GM23338 (cell line): ENCODE results near the gene LPIN1. TPM values are rescaled to one million over a fixed set of nuclear protein-coding genes. Genes with fewer than 3 reads are reported as not detected.

ENCODE experiments used
- ATAC-seq: fragments of 200-7000 bp; cut with Tn5 transposase; 3 replicates; pipeline ENCODE4 v1.9.1; 2020
- DNase-seq: peaks from one replicate; pipeline ENCODE4 v3.0.0-alpha.2; 2015; ENCODE audit warnings: low spot score
- H2AFZ ChIP-seq: fragments of 200-600 bp; sonication (generic); 2 replicates; pipeline ENCODE4 v1.8.0; 2016; ENCODE audit warnings: antibody characterized with exemption, mild to moderate bottlenecking, moderate library complexity
- H3F3A ChIP-seq: fragments of 200-600 bp; sonication (generic); replicated peaks from 2 replicates; pipeline ENCODE4 v1.8.0; 2017; ENCODE audit warnings: antibody characterized with exemption, mixed run types, low read depth
- H3K27ac ChIP-seq: fragments of 200-600 bp; sonication (generic); 2 replicates; pipeline ENCODE4 v1.6.1; 2016; ENCODE audit warnings: low read depth
- H3K27me3 ChIP-seq: fragments of 200-600 bp; sonication (generic); 2 replicates; pipeline ENCODE4 v1.8.0; 2016; ENCODE audit warnings: mild to moderate bottlenecking, mixed run types, moderate library complexity; ENCODE audit not compliant: insufficient read depth
- H3K36me3 ChIP-seq: fragments of 200-600 bp; sonication (generic); 2 replicates; pipeline ENCODE4 v1.8.0; 2016; ENCODE audit warnings: mild to moderate bottlenecking; ENCODE audit not compliant: insufficient read depth
- H3K4me1 ChIP-seq: fragments of 200-600 bp; sonication (generic); 2 replicates; pipeline ENCODE4 v1.8.0; 2016; ENCODE audit warnings: mild to moderate bottlenecking, moderate library complexity; ENCODE audit not compliant: insufficient read depth
- H3K4me2 ChIP-seq: fragments of 200-600 bp; sonication (generic); 2 replicates; pipeline ENCODE4 v1.7.1; 2017; ENCODE audit warnings: mixed run types
- H3K4me3 ChIP-seq: fragments of 200-600 bp; sonication (generic); 2 replicates; pipeline ENCODE4 v1.6.1; 2016; ENCODE audit warnings: mixed run types
- H3K79me2 ChIP-seq: fragments of 200-600 bp; sonication (generic); replicated peaks from 2 replicates; pipeline ENCODE4 v1.8.0; 2017; ENCODE audit warnings: mild to moderate bottlenecking; ENCODE audit not compliant: insufficient read depth
- H3K9me2 ChIP-seq: fragments of 200-600 bp; sonication (generic); 2 replicates; pipeline ENCODE4 v1.8.0; 2017; ENCODE audit not compliant: insufficient read depth
- H4K20me1 ChIP-seq: fragments of 200-600 bp; sonication (generic); replicated peaks from 2 replicates; pipeline ENCODE4 v1.8.0; 2017; ENCODE audit warnings: mild to moderate bottlenecking; ENCODE audit not compliant: insufficient read depth
- H3K27ac Mint-ChIP-seq: 2 replicates; pipeline ENCODE4 v1.8.0; 2020; ENCODE audit warnings: inconsistent platforms, mild to moderate bottlenecking, moderate library complexity, mixed read lengths
- H3K27me3 Mint-ChIP-seq: 3 replicates; pipeline ENCODE4 v1.8.0; 2022; ENCODE audit warnings: low read depth, mild to moderate bottlenecking, moderate library complexity, mixed read lengths, inconsistent platforms; ENCODE audit not compliant: insufficient read depth, poor library complexity
- H3K36me3 Mint-ChIP-seq: 3 replicates; pipeline ENCODE4 v1.8.0; 2021; ENCODE audit warnings: low read depth, mild to moderate bottlenecking, inconsistent platforms, moderate library complexity, mixed read lengths
- H3K4me1 Mint-ChIP-seq: 3 replicates; pipeline ENCODE4 v1.8.0; 2020; ENCODE audit warnings: mild to moderate bottlenecking, inconsistent platforms, mixed read lengths
- H3K4me3 Mint-ChIP-seq: 3 replicates; pipeline ENCODE4 v1.8.0; 2021; ENCODE audit warnings: moderate library complexity, mild to moderate bottlenecking, inconsistent platforms, mixed read lengths
- H3K9me3 Mint-ChIP-seq: 3 replicates; pipeline ENCODE4 v1.8.0; 2020; ENCODE audit warnings: moderate library complexity, mild to moderate bottlenecking, inconsistent platforms, mixed read lengths
- CREB1 ChIP-seq: fragments of 250-450 bp; sonication (Bioruptor Pico); IDR thresholded peaks from 2 replicates; pipeline ENCODE4 v1.5.0; 2020; ENCODE audit warnings: low read depth, mild to moderate bottlenecking, moderate library complexity
- EZH2 ChIP-seq: fragments of 200-600 bp; sonication (generic); IDR thresholded peaks from one replicate; pipeline ENCODE4 v1.8.0; 2017; ENCODE audit warnings: antibody characterized with exemption, mild to moderate bottlenecking, low read depth; ENCODE audit not compliant: unreplicated experiment
- EZH2phosphoT487 ChIP-seq: fragments of 200-600 bp; sonication (generic); IDR thresholded peaks from one replicate; pipeline ENCODE4 v1.8.1; 2018; ENCODE audit warnings: antibody characterized with exemption; ENCODE audit not compliant: unreplicated experiment
- JUNB ChIP-seq: IDR thresholded peaks from one replicate; pipeline ENCODE4 v1.6.1; 2016; ENCODE audit warnings: antibody characterized with exemption; ENCODE audit not compliant: unreplicated experiment
- NANOG ChIP-seq: IDR thresholded peaks from 2 replicates; pipeline ENCODE4 v1.6.1; 2016; ENCODE audit warnings: antibody characterized with exemption, borderline replicate concordance
- POLR2AphosphoS5 ChIP-seq: IDR thresholded peaks from 2 replicates; pipeline ENCODE4 v1.6.1; 2016; ENCODE audit warnings: antibody characterized with exemption, low read depth
- STAT1 ChIP-seq: IDR thresholded peaks from one replicate; pipeline ENCODE4 v1.6.1; 2016; ENCODE audit warnings: antibody characterized with exemption; ENCODE audit not compliant: unreplicated experiment
- ZNF114 ChIP-seq: fragments of 250-450 bp; sonication (Bioruptor Pico); IDR thresholded peaks from 2 replicates; pipeline ENCODE4 v1.5.0; 2020; ENCODE audit warnings: mild to moderate bottlenecking, moderate library complexity
- ZNF331 ChIP-seq: fragments of 250-450 bp; sonication (Bioruptor Pico); IDR thresholded peaks from 2 replicates; pipeline ENCODE4 v1.5.0; 2020; ENCODE audit warnings: low read depth, mild to moderate bottlenecking, moderate library complexity
- polyA plus RNA-seq: library from polyadenylated mRNA; unstranded; fragments of >200 nt; fragmentation: Nextera tagmentation; extraction: Ambion mirVana; gene quantifications from 2 replicates; pipeline ENCODE4 v1.2.1, GENCODE V29; 2016
- total RNA-seq: library from RNA; depleted of rRNA; stranded (reverse); fragments of >200 nt; shearing (Covaris generic); gene quantifications from 2 replicates; pipeline ENCODE4 v1.2.3, GENCODE V29; 2014
- TF ChIP-seq, protein P1 (sequence below): IDR thresholded peaks from one replicate; pipeline ENCODE4 v1.6.1; 2018; ENCODE audit warnings: antibody characterized with exemption; ENCODE audit not compliant: unreplicated experiment
- TF ChIP-seq, protein P2 (sequence below): IDR thresholded peaks from 2 replicates; pipeline ENCODE4 v1.6.1; 2016; ENCODE audit warnings: antibody characterized with exemption
- TF ChIP-seq, protein P3 (sequence below): fragments of 250-450 bp; sonication (Bioruptor Pico); IDR thresholded peaks from 2 replicates; pipeline ENCODE4 v1.5.0; 2020; ENCODE audit warnings: mild to moderate bottlenecking, moderate library complexity
- TF ChIP-seq, protein P4 (sequence below), 2 experiments: fragments of 200-600 bp in 1 of 2; sonication (generic) in 1 of 2; conservative IDR thresholded peaks; 2 replicates each; pipeline versions ENCODE4 v1.5.1 to v1.6.1; 2016 to 2017; ENCODE audit warnings: antibody characterized with exemption in 2 of 2, low read depth in 2 of 2, mild to moderate bottlenecking in 2 of 2, moderate library complexity in 1 of 2

The LPIN1 gene
- total and polyA plus RNA-seq, 2 experiments from 2014 or later, result 4.4 to 9.5 TPM

DNA sequence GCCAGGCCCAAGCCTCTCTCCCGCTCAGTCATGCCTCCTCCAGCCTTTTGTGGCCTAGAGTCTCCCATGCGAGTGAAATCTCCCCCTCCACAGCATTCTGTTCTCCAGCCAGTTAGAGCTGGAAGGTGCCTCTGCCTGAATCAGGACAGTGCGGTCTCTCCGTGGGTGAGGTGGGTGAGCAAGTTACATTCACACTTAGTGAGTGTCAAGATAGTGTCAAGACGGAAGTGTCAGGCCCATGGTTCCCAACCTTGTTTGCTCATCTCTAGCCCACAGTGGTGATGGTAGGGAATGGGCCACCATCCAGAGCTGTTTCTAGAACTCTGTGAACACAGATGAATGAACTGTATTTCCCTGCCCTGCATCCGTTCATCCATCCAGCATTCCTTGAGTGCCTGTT lies 59.5 kb downstream of the LPIN1 start:
- Mint-ChIP-seq H3K9me3 (no peaks in the 10 kb centered on the region), H3K4me3 (no peak overlapping the region), H3K27me3 (no peaks in the 10 kb centered on the region), H3K27ac (no peak overlapping the region), H3K4me1 (no peaks in the 10 kb centered on the region), H3K36me3 (peaks cover 25% of the 10 kb centered on the region)
- Histone ChIP-seq H4K20me1 (no peaks in the 10 kb centered on the region), H3K79me2 (no peaks in the 10 kb centered on the region), H3F3A (no peaks in the 10 kb centered on the region), H3K27ac (no peak overlapping the region), H3K36me3 (no peaks in the 10 kb centered on the region; the same call in 1 of the 2 replicates), H2AFZ (no peak overlapping the region), H3K4me3 (no peak overlapping the region), H3K27me3 (no peaks in the 10 kb centered on the region), H3K4me1 (no peaks in the 10 kb centered on the region), H3K9me2 (no peaks in the 10 kb centered on the region), H3K4me2 (no peak overlapping the region)
- ATAC-seq, result no peak
- DNase-seq, result no peak
- no peak for TF ChIP-seq CREB1 (CRISPR knock-in tag)
- TF ChIP-seq, protein P1, sequence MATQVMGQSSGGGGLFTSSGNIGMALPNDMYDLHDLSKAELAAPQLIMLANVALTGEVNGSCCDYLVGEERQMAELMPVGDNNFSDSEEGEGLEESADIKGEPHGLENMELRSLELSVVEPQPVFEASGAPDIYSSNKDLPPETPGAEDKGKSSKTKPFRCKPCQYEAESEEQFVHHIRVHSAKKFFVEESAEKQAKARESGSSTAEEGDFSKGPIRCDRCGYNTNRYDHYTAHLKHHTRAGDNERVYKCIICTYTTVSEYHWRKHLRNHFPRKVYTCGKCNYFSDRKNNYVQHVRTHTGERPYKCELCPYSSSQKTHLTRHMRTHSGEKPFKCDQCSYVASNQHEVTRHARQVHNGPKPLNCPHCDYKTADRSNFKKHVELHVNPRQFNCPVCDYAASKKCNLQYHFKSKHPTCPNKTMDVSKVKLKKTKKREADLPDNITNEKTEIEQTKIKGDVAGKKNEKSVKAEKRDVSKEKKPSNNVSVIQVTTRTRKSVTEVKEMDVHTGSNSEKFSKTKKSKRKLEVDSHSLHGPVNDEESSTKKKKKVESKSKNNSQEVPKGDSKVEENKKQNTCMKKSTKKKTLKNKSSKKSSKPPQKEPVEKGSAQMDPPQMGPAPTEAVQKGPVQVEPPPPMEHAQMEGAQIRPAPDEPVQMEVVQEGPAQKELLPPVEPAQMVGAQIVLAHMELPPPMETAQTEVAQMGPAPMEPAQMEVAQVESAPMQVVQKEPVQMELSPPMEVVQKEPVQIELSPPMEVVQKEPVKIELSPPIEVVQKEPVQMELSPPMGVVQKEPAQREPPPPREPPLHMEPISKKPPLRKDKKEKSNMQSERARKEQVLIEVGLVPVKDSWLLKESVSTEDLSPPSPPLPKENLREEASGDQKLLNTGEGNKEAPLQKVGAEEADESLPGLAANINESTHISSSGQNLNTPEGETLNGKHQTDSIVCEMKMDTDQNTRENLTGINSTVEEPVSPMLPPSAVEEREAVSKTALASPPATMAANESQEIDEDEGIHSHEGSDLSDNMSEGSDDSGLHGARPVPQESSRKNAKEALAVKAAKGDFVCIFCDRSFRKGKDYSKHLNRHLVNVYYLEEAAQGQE, result no peak
- no peak for TF ChIP-seq POLR2AphosphoS5
- TF ChIP-seq NANOG, result no peak
- TF ChIP-seq ZNF114, result no peak
- TF ChIP-seq STAT1, result no peak
- TF ChIP-seq, protein P2, sequence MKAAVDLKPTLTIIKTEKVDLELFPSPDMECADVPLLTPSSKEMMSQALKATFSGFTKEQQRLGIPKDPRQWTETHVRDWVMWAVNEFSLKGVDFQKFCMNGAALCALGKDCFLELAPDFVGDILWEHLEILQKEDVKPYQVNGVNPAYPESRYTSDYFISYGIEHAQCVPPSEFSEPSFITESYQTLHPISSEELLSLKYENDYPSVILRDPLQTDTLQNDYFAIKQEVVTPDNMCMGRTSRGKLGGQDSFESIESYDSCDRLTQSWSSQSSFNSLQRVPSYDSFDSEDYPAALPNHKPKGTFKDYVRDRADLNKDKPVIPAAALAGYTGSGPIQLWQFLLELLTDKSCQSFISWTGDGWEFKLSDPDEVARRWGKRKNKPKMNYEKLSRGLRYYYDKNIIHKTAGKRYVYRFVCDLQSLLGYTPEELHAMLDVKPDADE, result no peak
- TF ChIP-seq JUNB, result no peak
- TF ChIP-seq, protein P3, sequence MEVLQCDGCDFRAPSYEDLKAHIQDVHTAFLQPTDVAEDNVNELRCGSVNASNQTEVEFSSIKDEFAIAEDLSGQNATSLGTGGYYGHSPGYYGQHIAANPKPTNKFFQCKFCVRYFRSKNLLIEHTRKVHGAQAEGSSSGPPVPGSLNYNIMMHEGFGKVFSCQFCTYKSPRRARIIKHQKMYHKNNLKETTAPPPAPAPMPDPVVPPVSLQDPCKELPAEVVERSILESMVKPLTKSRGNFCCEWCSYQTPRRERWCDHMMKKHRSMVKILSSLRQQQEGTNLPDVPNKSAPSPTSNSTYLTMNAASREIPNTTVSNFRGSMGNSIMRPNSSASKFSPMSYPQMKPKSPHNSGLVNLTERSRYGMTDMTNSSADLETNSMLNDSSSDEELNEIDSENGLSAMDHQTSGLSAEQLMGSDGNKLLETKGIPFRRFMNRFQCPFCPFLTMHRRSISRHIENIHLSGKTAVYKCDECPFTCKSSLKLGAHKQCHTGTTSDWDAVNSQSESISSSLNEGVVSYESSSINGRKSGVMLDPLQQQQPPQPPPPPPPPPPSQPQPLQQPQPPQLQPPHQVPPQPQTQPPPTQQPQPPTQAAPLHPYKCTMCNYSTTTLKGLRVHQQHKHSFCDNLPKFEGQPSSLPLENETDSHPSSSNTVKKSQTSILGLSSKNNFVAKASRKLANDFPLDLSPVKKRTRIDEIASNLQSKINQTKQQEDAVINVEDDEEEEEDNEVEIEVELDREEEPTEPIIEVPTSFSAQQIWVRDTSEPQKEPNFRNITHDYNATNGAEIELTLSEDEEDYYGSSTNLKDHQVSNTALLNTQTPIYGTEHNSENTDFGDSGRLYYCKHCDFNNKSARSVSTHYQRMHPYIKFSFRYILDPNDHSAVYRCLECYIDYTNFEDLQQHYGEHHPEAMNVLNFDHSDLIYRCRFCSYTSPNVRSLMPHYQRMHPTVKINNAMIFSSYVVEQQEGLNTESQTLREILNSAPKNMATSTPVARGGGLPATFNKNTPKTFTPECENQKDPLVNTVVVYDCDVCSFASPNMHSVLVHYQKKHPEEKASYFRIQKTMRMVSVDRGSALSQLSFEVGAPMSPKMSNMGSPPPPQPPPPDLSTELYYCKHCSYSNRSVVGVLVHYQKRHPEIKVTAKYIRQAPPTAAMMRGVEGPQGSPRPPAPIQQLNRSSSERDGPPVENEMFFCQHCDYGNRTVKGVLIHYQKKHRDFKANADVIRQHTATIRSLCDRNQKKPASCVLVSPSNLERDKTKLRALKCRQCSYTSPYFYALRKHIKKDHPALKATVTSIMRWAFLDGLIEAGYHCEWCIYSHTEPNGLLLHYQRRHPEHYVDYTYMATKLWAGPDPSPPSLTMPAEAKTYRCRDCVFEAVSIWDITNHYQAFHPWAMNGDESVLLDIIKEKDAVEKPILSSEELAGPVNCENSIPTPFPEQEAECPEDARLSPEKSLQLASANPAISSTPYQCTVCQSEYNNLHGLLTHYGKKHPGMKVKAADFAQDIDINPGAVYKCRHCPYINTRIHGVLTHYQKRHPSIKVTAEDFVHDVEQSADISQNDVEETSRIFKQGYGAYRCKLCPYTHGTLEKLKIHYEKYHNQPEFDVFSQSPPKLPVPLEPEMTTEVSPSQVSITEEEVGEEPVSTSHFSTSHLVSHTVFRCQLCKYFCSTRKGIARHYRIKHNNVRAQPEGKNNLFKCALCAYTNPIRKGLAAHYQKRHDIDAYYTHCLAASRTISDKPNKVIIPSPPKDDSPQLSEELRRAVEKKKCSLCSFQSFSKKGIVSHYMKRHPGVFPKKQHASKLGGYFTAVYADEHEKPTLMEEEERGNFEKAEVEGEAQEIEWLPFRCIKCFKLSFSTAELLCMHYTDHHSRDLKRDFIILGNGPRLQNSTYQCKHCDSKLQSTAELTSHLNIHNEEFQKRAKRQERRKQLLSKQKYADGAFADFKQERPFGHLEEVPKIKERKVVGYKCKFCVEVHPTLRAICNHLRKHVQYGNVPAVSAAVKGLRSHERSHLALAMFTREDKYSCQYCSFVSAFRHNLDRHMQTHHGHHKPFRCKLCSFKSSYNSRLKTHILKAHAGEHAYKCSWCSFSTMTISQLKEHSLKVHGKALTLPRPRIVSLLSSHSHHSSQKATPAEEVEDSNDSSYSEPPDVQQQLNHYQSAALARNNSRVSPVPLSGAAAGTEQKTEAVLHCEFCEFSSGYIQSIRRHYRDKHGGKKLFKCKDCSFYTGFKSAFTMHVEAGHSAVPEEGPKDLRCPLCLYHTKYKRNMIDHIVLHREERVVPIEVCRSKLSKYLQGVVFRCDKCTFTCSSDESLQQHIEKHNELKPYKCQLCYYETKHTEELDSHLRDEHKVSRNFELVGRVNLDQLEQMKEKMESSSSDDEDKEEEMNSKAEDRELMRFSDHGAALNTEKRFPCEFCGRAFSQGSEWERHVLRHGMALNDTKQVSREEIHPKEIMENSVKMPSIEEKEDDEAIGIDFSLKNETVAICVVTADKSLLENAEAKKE (CRISPR knock-in tag), result no peak
- TF ChIP-seq EZH2phosphoT487, result no peak
- TF ChIP-seq ZNF331 (CRISPR knock-in tag), result no peak
- TF ChIP-seq EZH2, result no peak
- TF ChIP-seq, protein P4, sequence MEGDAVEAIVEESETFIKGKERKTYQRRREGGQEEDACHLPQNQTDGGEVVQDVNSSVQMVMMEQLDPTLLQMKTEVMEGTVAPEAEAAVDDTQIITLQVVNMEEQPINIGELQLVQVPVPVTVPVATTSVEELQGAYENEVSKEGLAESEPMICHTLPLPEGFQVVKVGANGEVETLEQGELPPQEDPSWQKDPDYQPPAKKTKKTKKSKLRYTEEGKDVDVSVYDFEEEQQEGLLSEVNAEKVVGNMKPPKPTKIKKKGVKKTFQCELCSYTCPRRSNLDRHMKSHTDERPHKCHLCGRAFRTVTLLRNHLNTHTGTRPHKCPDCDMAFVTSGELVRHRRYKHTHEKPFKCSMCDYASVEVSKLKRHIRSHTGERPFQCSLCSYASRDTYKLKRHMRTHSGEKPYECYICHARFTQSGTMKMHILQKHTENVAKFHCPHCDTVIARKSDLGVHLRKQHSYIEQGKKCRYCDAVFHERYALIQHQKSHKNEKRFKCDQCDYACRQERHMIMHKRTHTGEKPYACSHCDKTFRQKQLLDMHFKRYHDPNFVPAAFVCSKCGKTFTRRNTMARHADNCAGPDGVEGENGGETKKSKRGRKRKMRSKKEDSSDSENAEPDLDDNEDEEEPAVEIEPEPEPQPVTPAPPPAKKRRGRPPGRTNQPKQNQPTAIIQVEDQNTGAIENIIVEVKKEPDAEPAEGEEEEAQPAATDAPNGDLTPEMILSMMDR (conservative IDR thresholded peaks at IDR 0.05; ENCODE audit: low read depth in 2 of 2), result no peak
